ENCODE results near the gene DKKL1.

Gene DKKL1

GRCh38 chr19:49363268-49364082 lies at the start of gene DKKL1:
DKKL1 (plus strand) TSS chr19:49363877; CDS start chr19:49363999, 122 bp downstream.
- no peak within 1 kb of the TSS for H3K4me3 ChIP-seq (IDR thresholded peaks at IDR 0.05; ENCODE audit: insufficient read depth, low read depth, low read length)
- H3K79me2 ChIP-seq (ENCODE audit: insufficient read depth, low read depth): no peaks in the 10 kb centered on the region
- H3K4me1 ChIP-seq (ENCODE audit: low read depth, poor library complexity, severe bottlenecking): peaks cover 13% of the 10 kb centered on the region
- peak within 1 kb of the TSS; percentile 67; the same call in 1 of the 2 replicates for H2AFZ ChIP-seq (ENCODE audit: low read depth)
- H3K4me2 ChIP-seq: peak within 1 kb of the TSS; percentile 83
- no peaks in the 10 kb centered on the region for H4K20me1 ChIP-seq (ENCODE audit: insufficient read depth)
- H3K27me3 ChIP-seq (ENCODE audit: insufficient read depth, low read depth): peaks cover 75% of the 10 kb centered on the region
- no peak within 1 kb of the TSS for H3K27ac ChIP-seq
- no peaks in the 10 kb centered on the region for H3K36me3 ChIP-seq (ENCODE audit: insufficient read depth)
- no peak within 1 kb of the TSS for H3K9ac ChIP-seq
- TF ChIP-seq, protein P1, sequence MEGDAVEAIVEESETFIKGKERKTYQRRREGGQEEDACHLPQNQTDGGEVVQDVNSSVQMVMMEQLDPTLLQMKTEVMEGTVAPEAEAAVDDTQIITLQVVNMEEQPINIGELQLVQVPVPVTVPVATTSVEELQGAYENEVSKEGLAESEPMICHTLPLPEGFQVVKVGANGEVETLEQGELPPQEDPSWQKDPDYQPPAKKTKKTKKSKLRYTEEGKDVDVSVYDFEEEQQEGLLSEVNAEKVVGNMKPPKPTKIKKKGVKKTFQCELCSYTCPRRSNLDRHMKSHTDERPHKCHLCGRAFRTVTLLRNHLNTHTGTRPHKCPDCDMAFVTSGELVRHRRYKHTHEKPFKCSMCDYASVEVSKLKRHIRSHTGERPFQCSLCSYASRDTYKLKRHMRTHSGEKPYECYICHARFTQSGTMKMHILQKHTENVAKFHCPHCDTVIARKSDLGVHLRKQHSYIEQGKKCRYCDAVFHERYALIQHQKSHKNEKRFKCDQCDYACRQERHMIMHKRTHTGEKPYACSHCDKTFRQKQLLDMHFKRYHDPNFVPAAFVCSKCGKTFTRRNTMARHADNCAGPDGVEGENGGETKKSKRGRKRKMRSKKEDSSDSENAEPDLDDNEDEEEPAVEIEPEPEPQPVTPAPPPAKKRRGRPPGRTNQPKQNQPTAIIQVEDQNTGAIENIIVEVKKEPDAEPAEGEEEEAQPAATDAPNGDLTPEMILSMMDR (conservative IDR thresholded peaks at IDR 0.05; ENCODE audit: low read depth, low read length): no peak

DNA sequence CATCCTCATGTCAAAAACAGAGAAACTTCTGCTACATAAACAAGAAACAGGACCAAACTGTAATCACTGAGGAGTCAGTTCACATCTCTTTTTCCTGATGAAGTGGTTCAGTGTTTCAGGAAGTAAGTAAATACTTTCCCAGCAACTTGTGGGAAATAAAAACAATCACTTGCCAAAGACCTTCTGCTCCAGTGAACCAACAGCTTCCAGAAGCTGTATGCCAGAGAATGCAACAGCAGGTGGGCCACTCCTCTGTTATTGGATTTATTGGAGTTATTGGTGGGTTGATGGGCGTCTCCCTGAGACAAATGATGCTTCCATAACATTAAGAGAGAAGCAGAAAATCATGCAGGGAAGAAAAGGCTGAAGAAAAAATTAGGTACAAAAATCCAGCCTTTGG lies 48.6 kb upstream of the DKKL1 start:
- H3K4me3 ChIP-seq (IDR thresholded peaks at IDR 0.05; ENCODE audit: insufficient read depth, low read depth, low read length): no peak overlapping the region
- no peaks in the 10 kb centered on the region; the same call in 1 of the 2 replicates for H3K27me3 ChIP-seq (ENCODE audit: insufficient read depth, low read depth)
- H3K36me3 ChIP-seq (ENCODE audit: insufficient read depth): no peaks in the 10 kb centered on the region
- H3K79me2 ChIP-seq (ENCODE audit: insufficient read depth, low read depth): no peaks in the 10 kb centered on the region
- TF ChIP-seq, protein P1 (conservative IDR thresholded peaks at IDR 0.05; ENCODE audit: low read depth, low read length): no peak
- no peaks in the 10 kb centered on the region for H3K4me1 ChIP-seq (ENCODE audit: low read depth, poor library complexity, severe bottlenecking)
- H4K20me1 ChIP-seq (ENCODE audit: insufficient read depth): no peaks in the 10 kb centered on the region
- H3K27ac ChIP-seq: no peak overlapping the region
- no peak overlapping the region for H3K9ac ChIP-seq
- H2AFZ ChIP-seq (ENCODE audit: low read depth): no peak overlapping the region
- no peak overlapping the region for H3K4me2 ChIP-seq

DNA sequence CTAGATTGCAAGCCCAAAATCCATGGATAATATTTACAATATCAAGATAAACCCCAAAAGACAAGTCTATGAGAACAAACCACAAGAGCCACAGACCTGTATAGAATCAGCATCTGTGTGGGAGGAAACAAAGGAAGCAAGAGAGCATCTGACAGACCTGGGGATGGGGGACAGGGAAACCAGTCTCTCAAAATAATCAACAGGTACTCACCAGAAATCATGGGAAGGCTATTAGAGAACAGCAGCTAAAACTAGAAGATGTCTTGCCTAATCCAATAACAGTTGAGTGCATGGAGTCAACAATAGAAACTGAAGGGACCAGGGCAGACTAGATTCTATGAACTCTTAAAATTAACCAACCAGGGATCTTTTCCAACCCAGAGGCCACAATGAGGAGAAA lies 47.4 kb upstream of the DKKL1 start:
- Histone ChIP-seq H3K27me3 (ENCODE audit: insufficient read depth, low read depth) (no peaks in the 10 kb centered on the region), H3K4me1 (ENCODE audit: low read depth, poor library complexity, severe bottlenecking) (no peaks in the 10 kb centered on the region), H3K79me2 (ENCODE audit: insufficient read depth, low read depth) (no peaks in the 10 kb centered on the region), H3K9ac (no peak overlapping the region), H3K36me3 (ENCODE audit: insufficient read depth) (no peaks in the 10 kb centered on the region), H3K4me2 (no peak overlapping the region), H2AFZ (ENCODE audit: low read depth) (no peak overlapping the region), H3K4me3 (IDR thresholded peaks at IDR 0.05; ENCODE audit: insufficient read depth, low read depth, low read length) (no peak overlapping the region), H3K27ac (no peak overlapping the region), H4K20me1 (ENCODE audit: insufficient read depth) (no peaks in the 10 kb centered on the region)
- TF ChIP-seq, protein P1 (conservative IDR thresholded peaks at IDR 0.05; ENCODE audit: low read depth, low read length): no peak

GRCh38 chr19:49318296-49318695 lies 45.4 kb upstream of the DKKL1 start:
- Histone ChIP-seq H3K9ac (no peak overlapping the region), H3K36me3 (ENCODE audit: insufficient read depth) (no peaks in the 10 kb centered on the region), H3K79me2 (ENCODE audit: insufficient read depth, low read depth) (no peaks in the 10 kb centered on the region), H3K27me3 (ENCODE audit: insufficient read depth, low read depth) (no peaks in the 10 kb centered on the region), H3K4me1 (ENCODE audit: low read depth, poor library complexity, severe bottlenecking) (no peaks in the 10 kb centered on the region), H3K4me3 (IDR thresholded peaks at IDR 0.05; ENCODE audit: insufficient read depth, low read depth, low read length) (no peak overlapping the region), H3K27ac (no peak overlapping the region), H3K4me2 (no peak overlapping the region), H4K20me1 (ENCODE audit: insufficient read depth) (no peaks in the 10 kb centered on the region), H2AFZ (ENCODE audit: low read depth) (no peak overlapping the region)
- TF ChIP-seq, protein P1 (conservative IDR thresholded peaks at IDR 0.05; ENCODE audit: low read depth, low read length): no peak
